H1 (cell line): ENCODE measurements around the gene ARHGAP28. TPM values are rescaled to one million over a fixed set of nuclear protein-coding genes. Genes with fewer than 3 reads are reported as not detected.

Experiments used
- CTCF ChIA-PET: fragments of 300-600 bp; sonication (Branson Sonifier 250); formaldehyde crosslinking; loops from one replicate; lab custom pipeline; 2021; ENCODE audit not compliant: partially characterized antibody; lab: Charles Lee
- POLR2A ChIA-PET: fragments of 300-600 bp; sonication (Branson Sonifier 250); formaldehyde crosslinking; loops from one replicate; lab custom pipeline; 2021; ENCODE audit warnings: inconsistent platforms; ENCODE audit not compliant: partially characterized antibody; lab: Charles Lee
- DNase-seq, 2 experiments: peaks; one replicate each; pipeline versions ENCODE4 v3.0.0 to v3.0.0-alpha.2; 2010 to 2022; ENCODE audit warnings: low spot score in 2 of 2, low read depth in 1 of 2, mixed read lengths in 1 of 2
- FAIRE-seq: peaks from 2 replicates; lab custom pipeline; 2011; peaks lifted over from hg19 to GRCh38; lab: Jason Lieb, UNC
- H2AFZ ChIP-seq: 2 replicates; pipeline ENCODE4 v1.8.1; 2012; ENCODE audit warnings: low read length, inconsistent platforms
- H2AK5ac ChIP-seq: 2 replicates; pipeline ENCODE4 v1.6.1; 2013; ENCODE audit warnings: low read depth, low read length
- H2BK120ac ChIP-seq: replicated peaks from 2 replicates; pipeline ENCODE3; 2013; ENCODE audit warnings: low read depth, low read length, inconsistent platforms
- H2BK12ac ChIP-seq: 2 replicates; pipeline ENCODE4 v1.6.1; 2013; ENCODE audit warnings: low read depth, low read length
- H2BK15ac ChIP-seq: 2 replicates; pipeline ENCODE4 v1.6.1; 2013; ENCODE audit warnings: low read length
- H2BK20ac ChIP-seq: 2 replicates; pipeline ENCODE4 v1.6.1; 2013; ENCODE audit warnings: low read length
- H2BK5ac ChIP-seq: 2 replicates; pipeline ENCODE4 v1.6.1; 2013; ENCODE audit warnings: low read depth, low read length
- H3K14ac ChIP-seq: 2 replicates; pipeline ENCODE4 v1.6.1; 2013; ENCODE audit warnings: inconsistent platforms; ENCODE audit not compliant: insufficient read length
- H3K18ac ChIP-seq: 2 replicates; pipeline ENCODE4 v1.6.1; 2013; ENCODE audit warnings: low read length; ENCODE audit errors: extremely low read depth
- H3K23ac ChIP-seq: 2 replicates; pipeline ENCODE4 v1.6.1; 2013; ENCODE audit warnings: inconsistent platforms; ENCODE audit not compliant: insufficient read length
- H3K23me2 ChIP-seq: 2 replicates; pipeline ENCODE4 v1.6.1; 2013; ENCODE audit warnings: low read depth, low read length
- H3K27ac ChIP-seq: 2 replicates; pipeline ENCODE4 v1.6.1; 2011; ENCODE audit warnings: low read depth, low read length, inconsistent platforms
- H3K27me3 ChIP-seq, 4 experiments: replicated peaks in 1 of 4; 1 replicate in 1 of 4; 2 replicates in 3 of 4; pipeline versions ENCODE4 v1.6.1 to v1.8.1; 2011 to 2013; ENCODE audit warnings: low read length in 3 of 4, mild to moderate bottlenecking in 3 of 4, inconsistent platforms in 2 of 4, mixed read lengths in 2 of 4, moderate library complexity in 1 of 4; ENCODE audit not compliant: control insufficient read depth in 3 of 4, insufficient read depth in 3 of 4; ENCODE audit errors: extremely low read depth in 1 of 4
- H3K36me3 ChIP-seq, 4 experiments: 2 replicates each; pipeline versions ENCODE4 v1.6.1 to v1.8.1; 2011 to 2013; ENCODE audit warnings: mild to moderate bottlenecking in 4 of 4, low read length in 3 of 4, moderate library complexity in 2 of 4, control low read depth in 1 of 4, inconsistent platforms in 1 of 4; ENCODE audit not compliant: insufficient read depth in 4 of 4, control insufficient read depth in 2 of 4
- H3K4ac ChIP-seq: replicated peaks from 2 replicates; pipeline ENCODE3; 2013; ENCODE audit warnings: low read length, low read depth, mixed read lengths, inconsistent platforms; ENCODE audit not compliant: insufficient read length
- H3K4me1 ChIP-seq, 4 experiments: replicated peaks in 1 of 4; 1 replicate in 1 of 4; 2 replicates in 3 of 4; pipeline versions ENCODE4 v1.6.1 to v1.8.1; 2011 to 2013; ENCODE audit warnings: low read length in 3 of 4, inconsistent platforms in 2 of 4, mixed read lengths in 1 of 4; ENCODE audit not compliant: insufficient read depth in 4 of 4, control insufficient read depth in 3 of 4
- H3K4me2 ChIP-seq, 2 experiments: 2 replicates each; pipeline versions ENCODE4 v1.6.1 to v1.8.1; 2011 to 2013; ENCODE audit warnings: low read depth in 2 of 2, low read length in 2 of 2, control low read depth in 1 of 2, inconsistent platforms in 1 of 2, mild to moderate bottlenecking in 1 of 2; ENCODE audit not compliant: insufficient read depth in 1 of 2
- H3K4me3 ChIP-seq, 4 experiments: fragments of 200-600, 300-600 bp in 1 of 4; sonication (generic), shearing (Covaris generic), sonication (Bioruptor Twin) in 1 of 4; 2 replicates each; pipeline versions ENCODE4 v1.5.1 to v1.8.1; 2011 to 2016; ENCODE audit warnings: low read length in 4 of 4, low read depth in 3 of 4, control low read depth in 2 of 4, inconsistent platforms in 2 of 4, mild to moderate bottlenecking in 2 of 4, mixed read lengths in 1 of 4, moderate library complexity in 1 of 4; ENCODE audit not compliant: insufficient read depth in 2 of 4; ENCODE audit errors: extremely low read depth in 1 of 4
- H3K56ac ChIP-seq: replicated peaks from 2 replicates; pipeline ENCODE3; 2013; ENCODE audit warnings: low read depth, mild to moderate bottlenecking, mixed read lengths, low read length, inconsistent platforms; ENCODE audit not compliant: insufficient read length
- H3K79me1 ChIP-seq: 2 replicates; pipeline ENCODE4 v1.6.1; 2013; ENCODE audit warnings: low read depth, low read length, control low read depth
- H3K79me2 ChIP-seq, 2 experiments: 2 replicates each; pipeline versions ENCODE4 v1.6.1 to v1.8.1; 2012 to 2013; ENCODE audit warnings: low read length in 2 of 2, mild to moderate bottlenecking in 2 of 2, inconsistent platforms in 1 of 2; ENCODE audit not compliant: insufficient read depth in 2 of 2, control insufficient read depth in 1 of 2
- H3K9ac ChIP-seq, 4 experiments: replicated peaks in 1 of 4; 1 replicate in 1 of 4; 2 replicates in 3 of 4; pipeline versions ENCODE4 v1.6.1 to v1.8.1; 2011 to 2013; ENCODE audit warnings: low read depth in 3 of 4, low read length in 3 of 4, control low read depth in 2 of 4, mild to moderate bottlenecking in 2 of 4, moderate library complexity in 2 of 4, inconsistent platforms in 1 of 4; ENCODE audit errors: extremely low read depth in 1 of 4
- H3K9me3 ChIP-seq, 2 experiments: 2 replicates each; pipeline versions ENCODE4 v1.6.1 to v1.8.1; 2012 to 2013; ENCODE audit warnings: mild to moderate bottlenecking in 2 of 2, moderate library complexity in 2 of 2, control low read depth in 1 of 2, inconsistent platforms in 1 of 2, low read depth in 1 of 2, low read length in 1 of 2, mixed read lengths in 1 of 2; ENCODE audit not compliant: insufficient read depth in 2 of 2
- H4K20me1 ChIP-seq, 2 experiments: replicated peaks in 1 of 2; 2 replicates each; pipeline versions ENCODE3 to v1.8.1; 2011 to 2013; ENCODE audit warnings: inconsistent platforms in 2 of 2, low read length in 2 of 2, mild to moderate bottlenecking in 1 of 2; ENCODE audit not compliant: insufficient read depth in 2 of 2, control insufficient read depth in 1 of 2
- H4K5ac ChIP-seq: 2 replicates; pipeline ENCODE4 v1.6.1; 2013; ENCODE audit warnings: low read length, low read depth, mixed read lengths, inconsistent platforms; ENCODE audit not compliant: insufficient read length
- H4K8ac ChIP-seq: 2 replicates; pipeline ENCODE4 v1.8.0; 2013; ENCODE audit warnings: mild to moderate bottlenecking, moderate library complexity, low read length, inconsistent platforms; ENCODE audit not compliant: insufficient read depth; ENCODE audit errors: extremely low read depth
- H4K91ac ChIP-seq: replicated peaks from 2 replicates; pipeline ENCODE3; 2013; ENCODE audit warnings: low read length, mixed read lengths, inconsistent platforms; ENCODE audit not compliant: insufficient read length
- BACH1 ChIP-seq: IDR thresholded peaks from 2 replicates; pipeline ENCODE4 v1.6.1; 2012; ENCODE audit warnings: low read length, improper control_type of control experiment
- EZH2 ChIP-seq: fragments of 200-600 bp; sonication (generic); IDR thresholded peaks from 2 replicates; pipeline ENCODE4 v1.7.1; 2012; ENCODE audit warnings: low read depth, mild to moderate bottlenecking, moderate library complexity, low read length, inconsistent platforms; ENCODE audit not compliant: severe bottlenecking
- KDM1A ChIP-seq: fragments of 200-600, 300-600 bp; sonication (generic); IDR thresholded peaks from 2 replicates; pipeline ENCODE4 v1.7.1; 2016; ENCODE audit warnings: mild to moderate bottlenecking, low read length, borderline replicate concordance
- WGBS, 2 experiments: shearing (Covaris generic) in 1 of 2; methylation state at CpG; one replicate each; pipeline versions ENCODE4 v1.1.6 to v1.1.7; 2013 to 2015; ENCODE audit warnings: low lambda C conversion rate in 2 of 2, mixed read lengths in 2 of 2, inconsistent platforms in 1 of 2, low coverage in 1 of 2, missing lambda C conversion rate in 1 of 2; ENCODE audit not compliant: insufficient replicate concordance in 2 of 2, insufficient coverage in 1 of 2, insufficient read length in 1 of 2; ENCODE audit errors: extremely low coverage in 1 of 2, missing lambda C conversion rate in 1 of 2; 5-methylcytosine and 5-hydroxymethylcytosine counted together
- polyA plus RNA-seq, 7 experiments: library from polyadenylated mRNA; depleted of rRNA in 3 of 7; stranded (reverse) in 5 of 7; unstranded in 2 of 7; fragments of >200 nt in 5 of 7; fragments of 200-250 nt in 2 of 7; gene quantifications; 1 replicate in 5 of 7; 2 replicates in 1 of 7; 4 replicates in 1 of 7; pipeline versions ENCODE4 v1.2.1 to v1.2.3, GENCODE V29; 2011 to 2013; ENCODE audit warnings: missing spikeins in 2 of 7, mixed read lengths in 2 of 7
- total RNA-seq: library from RNA; stranded (reverse); fragmentation: NEBNext Ultra II Directional; extraction: Animal tissue kit (Norgen Biotek cat#: 25700); gene quantifications from 2 replicates; pipeline ENCODE4 v1.2.1, GENCODE V29; 2021

ARHGAP28 gene
- total and polyA plus RNA-seq, 2 of the 8 experiments (the other 6 are each of a cell fraction or from before 2014, with no cell fraction given) = 2.9 to 14.4 TPM

- no peak for DNase-seq
- Histone ChIP-seq H3K14ac (no peak overlapping the region), H3K4me2 (no peak overlapping the region), H3K4me3 (no peak overlapping the region), H3K4me1 (no peaks in the 10 kb centered on the region), H2AK5ac (no peak overlapping the region), H2AFZ (no peak overlapping the region), H3K79me1 (no peaks in the 10 kb centered on the region), H3K79me2 (no peaks in the 10 kb centered on the region), H4K8ac (no peak overlapping the region), H2BK120ac (no peak overlapping the region), H3K23me2 (no peaks in the 10 kb centered on the region), H2BK15ac (no peak overlapping the region), H3K27ac (no peak overlapping the region), H2BK5ac (no peak overlapping the region), H3K9ac (no peak overlapping the region), H2BK20ac (no peak overlapping the region), H3K9me3 (no peaks in the 10 kb centered on the region), H2BK12ac (no peak overlapping the region), H4K91ac (no peak overlapping the region), H4K5ac (no peak overlapping the region), H3K18ac (no peak overlapping the region), H4K20me1 (peaks cover 0 to 4% of the 10 kb centered on the region in 2 experiments), H3K36me3 (peaks cover 8 to 23% (median 16%) of the 10 kb centered on the region in 4 experiments), H3K4ac (no peak overlapping the region), H3K56ac (no peak overlapping the region), H3K27me3 (no peaks in the 10 kb centered on the region), H3K23ac (no peak overlapping the region)
- WGBS, 2 experiments = 79% methylated on average over 6 of the region's 6 CpGs; no CpG with 5 or more reads in 1 of the 2 experiments
- FAIRE-seq = no peak
- CTCF ChIA-PET = interaction anchor here (0.7 to 1.4 kb wide), 3 partner anchors 9 to 1620 kb away, joined by 3 to 5 read pairs (median 3); no protein-coding TSS in a partner anchor
- POLR2A ChIA-PET = no interaction called here
- TF ChIP-seq EZH2 = no peak
- TF ChIP-seq BACH1 = no peak
- no peak for TF ChIP-seq KDM1A
Observed at GRCh38 chr18:6943143-6943542, 213.6 kb downstream of the ARHGAP28 start.
